NCI-H2107 (cell line): ENCODE data around the gene CHN2.

Source experiments
- DNase-seq: peaks from one replicate; lab custom pipeline; 2025; lab: John Stamatoyannopoulos, UW

The CHN2 gene

DNA sequence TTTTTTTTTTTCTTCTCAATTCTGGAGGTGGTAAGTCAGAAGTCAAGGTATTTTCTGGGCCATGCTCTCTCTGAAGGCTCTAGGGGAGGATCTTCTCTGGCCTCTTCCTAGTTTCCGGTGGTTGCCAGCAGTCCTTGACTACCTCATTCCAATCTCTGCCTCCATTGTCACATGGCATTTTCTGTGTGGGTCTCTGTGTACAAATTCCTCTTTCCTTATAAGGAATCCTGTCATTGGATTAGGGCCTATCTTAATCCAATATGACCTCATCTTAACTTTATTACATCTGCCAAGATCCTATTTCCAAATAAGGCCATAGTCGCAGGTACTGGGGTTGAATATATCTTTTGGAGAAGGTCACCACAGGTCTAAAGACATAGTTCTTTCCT is 239.8 kb downstream of the CHN2 start:
- DNase-seq: no peak

- DNase-seq: no peak
These were observed 240.6 kb downstream of the CHN2 start for GRCh38 chr7:29435167-29435566.

DNA sequence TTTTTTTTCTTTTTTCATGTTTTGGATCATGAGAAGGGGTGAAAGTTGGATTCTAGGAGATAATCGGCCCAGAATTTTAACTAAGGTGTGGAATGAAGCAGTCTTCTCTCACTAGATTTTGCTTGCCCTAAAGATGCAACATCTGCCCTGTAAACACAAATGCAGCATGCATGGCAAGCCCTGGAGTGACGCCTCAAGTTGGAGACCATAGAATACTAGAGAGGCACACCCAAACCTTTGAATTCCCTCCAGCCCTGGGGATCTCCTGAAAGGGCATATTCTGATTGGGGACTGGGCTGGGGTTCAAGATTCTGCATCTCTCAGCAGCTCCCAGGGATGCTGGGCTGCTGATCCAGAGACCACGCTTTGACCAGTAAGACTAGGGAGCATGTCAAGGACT is 241.3 kb downstream of the CHN2 start:
- no peak for DNase-seq

DNA sequence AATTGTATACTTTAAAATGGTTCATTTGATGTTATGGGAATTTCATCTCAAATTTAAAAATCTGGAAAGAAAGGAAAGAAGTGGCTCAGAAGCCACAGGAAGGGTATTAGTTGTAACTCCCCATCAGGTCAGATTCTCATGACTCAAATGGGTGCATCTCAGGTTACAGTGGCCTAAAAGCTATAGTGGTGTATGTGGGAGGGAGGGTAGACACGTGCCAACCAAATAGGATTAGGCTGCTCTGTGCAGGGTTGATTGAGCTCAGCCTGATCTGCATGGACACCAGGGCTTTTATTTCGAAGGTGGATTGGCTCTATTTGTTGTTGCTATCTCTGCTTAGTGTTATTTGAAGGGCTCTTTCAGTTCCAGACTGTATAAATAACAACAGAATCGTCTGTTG is 247.6 kb downstream of the CHN2 start:
- DNase-seq: peak; percentile 71

- DNase-seq: no peak
These were observed 249.0 kb downstream of the CHN2 start for GRCh38 chr7:29443552-29443951.

GRCh38 chr7:29444267-29444666 is 249.7 kb downstream of the CHN2 start:
- no peak for DNase-seq

- no peak for DNase-seq
These were observed 251.2 kb downstream of the CHN2 start for GRCh38 chr7:29445736-29446135.

- no peak for DNase-seq
These were observed 253.3 kb downstream of the CHN2 start for GRCh38 chr7:29447828-29448227.

GRCh38 chr7:29449569-29450260 is 255.1 kb downstream of the CHN2 start:
- peak; percentile 51 for DNase-seq

DNA sequence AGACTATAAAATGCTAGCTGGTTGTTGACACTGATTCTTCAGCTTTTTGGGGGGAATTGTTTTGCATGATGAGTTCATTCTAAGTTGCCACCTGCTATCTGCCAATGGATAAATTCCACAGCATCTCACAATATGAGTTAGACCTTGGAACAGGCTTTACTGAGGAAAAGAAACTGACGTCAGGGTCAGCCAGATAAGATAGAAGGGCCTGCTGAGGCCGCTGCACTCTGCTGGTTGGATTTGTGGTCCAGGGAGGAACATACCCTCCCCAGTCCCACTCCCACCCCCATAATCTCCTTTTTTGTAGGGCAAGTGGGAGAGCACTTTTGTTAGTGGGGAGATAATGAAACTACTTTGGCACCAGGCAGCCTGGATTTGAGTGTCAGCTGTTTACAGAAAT is 258.4 kb downstream of the CHN2 start:
- DNase-seq: no peak

DNA sequence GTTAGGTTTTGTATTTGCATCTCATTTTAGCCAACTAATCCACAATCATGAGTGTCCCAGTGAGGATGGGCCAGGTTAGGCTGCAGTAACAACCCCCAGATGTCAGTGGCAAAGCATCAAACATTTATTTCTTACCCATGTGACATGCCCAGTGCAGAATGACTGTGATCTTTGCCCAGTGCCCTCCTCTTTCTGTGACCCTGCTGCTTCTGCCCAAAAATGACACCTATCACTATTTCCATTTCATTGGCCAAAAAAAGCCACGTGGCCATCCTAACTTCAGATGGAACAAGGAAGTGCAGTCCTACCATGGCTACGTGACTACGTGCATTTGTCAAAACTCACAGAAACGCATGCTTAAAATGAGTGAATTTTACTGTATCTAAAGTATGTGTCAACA is 259.9 kb downstream of the CHN2 start:
- DNase-seq: no peak

DNA sequence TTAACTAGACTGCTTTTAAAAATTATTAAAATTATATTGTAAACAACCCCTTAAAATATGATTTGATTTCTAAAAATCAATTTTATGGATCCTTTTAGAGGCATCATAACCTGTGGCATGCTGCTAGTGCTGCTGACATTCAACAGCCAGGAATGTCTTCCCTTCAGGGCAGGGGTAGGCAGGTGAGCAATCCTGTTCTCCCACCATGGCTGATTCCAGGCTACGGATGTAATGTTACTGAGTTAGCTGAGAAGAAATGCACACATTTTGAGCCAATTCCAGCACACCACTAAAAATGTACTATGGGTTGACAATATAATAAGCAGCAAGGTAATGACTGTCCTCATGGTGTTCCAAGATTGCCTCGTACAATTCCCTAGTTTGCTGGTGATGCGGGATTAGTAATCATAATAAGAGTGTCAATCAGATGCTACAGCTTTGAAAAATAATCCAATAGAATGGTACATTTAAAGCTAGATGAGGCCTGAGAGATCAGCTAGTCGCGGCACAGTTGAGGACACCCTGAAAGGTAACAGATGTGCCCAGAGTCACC is 260.4 kb downstream of the CHN2 start:
- no peak for DNase-seq

DNA sequence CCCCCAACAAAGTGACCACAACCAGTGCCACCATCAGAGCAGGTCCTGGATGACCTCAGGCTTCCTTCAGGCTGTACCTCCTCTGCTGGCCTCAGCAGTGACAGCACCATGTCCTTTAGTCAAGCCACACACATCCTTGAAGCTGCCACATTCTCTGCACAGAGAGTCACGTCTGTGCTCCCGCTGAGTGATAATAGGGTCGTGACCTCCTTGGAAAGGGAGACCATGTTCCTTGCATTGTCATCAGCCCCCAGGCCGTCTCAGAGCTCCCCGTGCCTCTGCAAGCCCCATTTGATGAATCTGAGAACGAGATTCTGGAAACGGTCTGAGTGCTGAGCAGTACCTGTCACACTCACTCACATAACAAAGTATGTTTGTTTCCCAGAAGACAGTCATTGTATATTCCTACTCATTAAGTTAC is 262.6 kb downstream of the CHN2 start:
- DNase-seq: no peak

DNA sequence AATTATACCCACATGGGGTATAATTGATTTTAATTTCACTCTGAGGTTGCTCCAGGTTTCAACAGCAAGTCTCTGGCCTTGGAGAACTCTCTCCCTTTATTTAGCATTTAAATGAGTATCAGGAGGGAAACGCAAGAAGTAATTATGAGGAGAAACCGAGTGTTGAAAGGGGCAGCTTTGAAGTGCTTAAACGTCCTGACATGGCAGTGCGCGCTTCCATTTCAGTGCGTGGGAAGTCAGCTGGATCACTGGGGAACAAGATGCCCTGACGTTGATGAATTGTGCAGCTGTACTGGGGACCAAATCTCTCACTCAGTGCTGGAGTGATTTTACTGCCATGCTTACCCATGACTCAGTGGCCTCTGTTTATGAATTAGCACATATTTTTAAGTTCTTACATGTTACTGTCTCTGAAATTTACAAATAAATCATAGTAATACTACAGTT is 263.0 kb downstream of the CHN2 start:
- DNase-seq: peak; percentile 40

GRCh38 chr7:29458933-29459332 is 264.4 kb downstream of the CHN2 start:
- no peak for DNase-seq

- peak; percentile 64 for DNase-seq
These were observed 265.0 kb downstream of the CHN2 start for GRCh38 chr7:29459589-29459988.

GRCh38 chr7:29461996-29462395 is 267.4 kb downstream of the CHN2 start:
- no peak for DNase-seq

DNA sequence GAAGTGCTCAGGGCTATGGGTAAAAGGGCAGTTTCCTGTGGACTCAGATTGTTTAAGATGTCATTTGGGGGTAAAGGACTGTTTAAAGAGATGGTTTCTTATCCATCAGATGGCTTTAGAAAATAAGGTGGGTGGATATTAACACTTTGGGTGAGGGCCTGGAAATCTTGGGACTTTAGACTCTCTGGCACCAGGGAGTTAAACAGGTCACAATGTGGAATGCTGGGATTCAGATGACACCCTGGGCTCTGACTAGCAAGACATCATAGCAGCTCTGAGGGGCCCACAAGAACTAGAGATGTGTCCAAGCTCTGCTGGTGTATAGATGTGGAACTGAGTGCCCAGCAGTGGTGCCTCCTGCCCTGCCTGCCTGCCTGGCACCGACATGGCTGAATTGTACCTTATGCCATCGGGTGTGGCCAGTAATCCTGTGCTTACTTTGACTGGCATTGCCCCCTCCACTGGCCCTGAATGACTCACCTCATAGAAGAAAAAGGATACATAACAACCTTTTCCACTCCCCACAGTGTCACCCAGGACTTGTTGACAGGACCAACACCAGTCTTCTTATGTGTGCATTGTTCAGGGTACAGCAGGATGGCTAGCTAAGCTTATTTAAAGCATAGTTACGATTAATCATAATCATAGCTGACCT is 269.1 kb downstream of the CHN2 start:
- no peak for DNase-seq

- no peak for DNase-seq
These were observed 270.2 kb downstream of the CHN2 start for GRCh38 chr7:29464753-29465152.

- no peak for DNase-seq
These were observed 272.8 kb downstream of the CHN2 start for GRCh38 chr7:29467193-29467926.

DNA sequence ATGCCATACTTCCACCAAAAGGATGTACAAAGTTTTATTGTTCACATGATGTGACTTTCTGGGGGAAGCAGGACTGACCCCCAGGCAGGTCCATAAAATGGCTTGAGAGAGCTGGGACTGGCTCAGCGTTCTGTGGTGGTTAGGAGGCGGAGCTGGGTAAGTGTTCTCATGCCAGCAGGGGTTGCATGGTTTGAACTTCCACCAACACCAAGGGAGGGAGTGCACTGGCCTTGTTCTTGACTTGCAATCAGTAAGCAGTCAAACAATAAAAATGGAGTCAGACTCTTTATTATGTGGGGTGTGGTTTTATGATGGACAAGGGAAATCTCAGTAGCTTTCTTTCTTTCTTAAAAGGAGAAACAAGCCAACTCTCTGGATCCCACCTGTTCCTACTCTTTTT is 273.6 kb downstream of the CHN2 start:
- DNase-seq: no peak

DNA sequence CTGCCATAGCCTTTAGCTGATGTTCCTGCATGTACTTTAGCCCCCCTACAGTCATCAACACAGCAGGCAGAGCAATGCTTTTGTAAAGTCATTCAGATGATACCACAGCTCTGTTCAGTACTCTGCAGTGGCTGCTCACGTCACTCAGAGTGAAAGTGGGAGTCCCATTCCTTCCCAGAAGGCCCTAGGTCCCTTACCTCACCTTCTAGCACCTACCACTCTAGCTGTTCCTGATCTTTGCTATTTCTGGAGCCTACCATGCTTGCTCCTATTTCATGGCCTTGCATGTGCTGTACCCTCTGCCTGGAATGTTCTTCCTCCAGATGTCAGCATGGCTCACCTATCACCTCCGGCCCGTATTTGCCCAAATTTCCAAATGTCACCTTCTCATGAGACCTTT is 274.7 kb downstream of the CHN2 start:
- DNase-seq: no peak
